22Rv1 (cell line): ENCODE data around the gene DOCK8.
A peak's percentile ranks its signal among the peaks of the same experiment; 100 is the strongest.

Experiments
- H3K27ac ChIP-seq: fragments of 450-650 bp; 2 replicates; pipeline ENCODE4 v1.5.1; 2017
- CTCF ChIP-seq: fragments of 450-650 bp; IDR thresholded peaks from 2 replicates; pipeline ENCODE4 v1.5.1; 2017; ENCODE audit warnings: mild to moderate bottlenecking
- ZFX ChIP-seq: fragments of 450-650 bp; IDR thresholded peaks from 2 replicates; pipeline ENCODE4 v1.6.1; 2017; ENCODE audit warnings: antibody characterized with exemption, borderline replicate concordance

Gene DOCK8

GRCh38 chr9:326667-327066 lies 112.0 kb downstream of the DOCK8 start:
- H3K27ac ChIP-seq: no peak overlapping the region
- TF ChIP-seq CTCF: no peak
- no peak for TF ChIP-seq ZFX

- TF ChIP-seq CTCF (no peak), ZFX (no peak)
- no peak overlapping the region for H3K27ac ChIP-seq
These were observed 113.8 kb downstream of the DOCK8 start for GRCh38 chr9:328453-328852.

DNA sequence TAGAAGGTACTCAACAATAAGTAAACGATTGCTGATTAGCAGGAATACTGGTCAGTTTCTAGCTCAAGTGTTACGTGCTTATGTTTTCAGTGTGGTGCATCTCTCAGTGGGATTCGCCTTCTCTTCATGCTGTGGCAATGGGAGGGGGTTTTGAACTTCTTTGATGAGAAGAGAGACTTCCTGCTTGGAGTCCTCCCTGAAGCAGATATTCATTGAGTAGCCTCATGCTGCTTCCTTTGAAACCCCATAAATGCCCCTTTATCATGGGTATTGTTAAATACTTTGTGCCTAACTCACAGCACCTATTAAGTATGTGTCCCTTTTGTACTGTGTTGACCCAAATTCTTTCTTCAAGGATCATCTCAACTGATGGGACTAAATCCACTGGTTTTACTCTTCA lies 116.5 kb downstream of the DOCK8 start:
- TF ChIP-seq CTCF: no peak
- H3K27ac ChIP-seq: no peak overlapping the region

DNA sequence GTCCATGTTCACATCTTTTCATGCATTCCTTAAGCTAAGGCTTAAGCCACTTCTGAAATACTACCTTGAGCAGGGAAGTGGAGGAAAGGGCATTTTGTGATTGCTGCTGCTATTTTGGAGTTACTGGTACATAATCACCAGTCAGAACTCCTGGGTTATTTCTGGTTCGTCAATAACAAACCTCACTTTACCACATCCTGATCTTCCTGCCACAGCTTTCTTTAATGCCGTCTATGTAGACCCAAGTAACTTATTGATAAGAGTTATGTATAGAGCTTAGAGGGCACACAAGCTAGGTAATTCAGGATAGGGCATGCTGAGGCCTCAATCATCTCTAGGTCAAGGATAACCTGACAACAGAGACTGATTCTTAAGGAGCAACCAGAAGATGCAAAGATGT lies 120.7 kb downstream of the DOCK8 start:
- H3K27ac ChIP-seq: peak overlapping the region; percentile 76
- no peak for TF ChIP-seq CTCF
- TF ChIP-seq ZFX: no peak

- peak overlapping the region; percentile 76 for H3K27ac ChIP-seq
- TF ChIP-seq ZFX: no peak
- no peak for TF ChIP-seq CTCF
These were observed 121.4 kb downstream of the DOCK8 start for GRCh38 chr9:336039-336438.

DNA sequence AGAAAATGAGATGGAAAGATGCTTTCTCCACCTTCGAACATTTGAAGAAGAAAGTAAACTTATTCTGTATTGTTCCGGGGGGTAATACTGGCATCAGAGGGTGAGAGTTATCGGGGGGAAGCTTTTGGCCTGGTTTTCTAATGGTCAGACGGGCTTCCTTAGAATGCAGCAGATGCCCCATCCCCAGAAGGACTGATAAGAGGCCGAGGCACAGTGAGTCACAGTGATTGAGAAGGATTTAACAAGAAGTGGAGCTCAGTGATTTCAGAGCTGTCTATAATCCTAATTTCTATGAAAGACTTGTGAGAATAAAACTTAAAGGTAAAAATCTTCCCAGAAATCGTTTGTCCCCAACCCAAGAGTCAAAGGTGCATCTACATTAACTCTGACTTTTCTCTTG lies 123.9 kb downstream of the DOCK8 start:
- TF ChIP-seq ZFX (no peak), CTCF (no peak)
- peak overlapping the region; percentile 4; the same call in 1 of the 2 replicates for H3K27ac ChIP-seq

GRCh38 chr9:341634-342421 lies 127.2 kb downstream of the DOCK8 start:
- TF ChIP-seq CTCF (no peak), ZFX (no peak)
- H3K27ac ChIP-seq: no peak overlapping the region
